ENCODE measurements around the gene HCRTR2.

DNA sequence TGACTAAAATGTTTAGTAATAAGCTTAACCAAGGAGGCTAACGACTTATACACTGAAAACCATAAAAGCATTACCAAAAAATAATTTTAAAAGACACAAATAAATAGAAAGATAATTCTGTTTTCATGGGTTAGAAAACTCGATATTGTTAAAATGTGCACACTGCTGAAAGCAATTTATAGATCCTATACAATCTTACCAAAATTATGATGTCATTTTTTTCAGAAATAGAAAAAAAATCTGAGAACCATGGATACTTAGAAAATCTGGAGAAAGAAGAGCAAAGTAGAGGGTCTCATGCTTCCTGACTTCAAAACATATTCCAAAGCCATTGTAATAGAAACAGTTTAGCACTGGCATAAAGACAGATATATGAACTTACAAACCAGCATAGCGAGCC is 46.6 kb downstream of the HCRTR2 start:
- TF ChIP-seq GATA2 (IDR thresholded peaks at IDR 0.05; ENCODE audit: low read depth, low read length) = no peak
- no peak for TF ChIP-seq GATA3 (IDR thresholded peaks at IDR 0.05; ENCODE audit: low read depth, low read length)

Measured in SH-SY5Y (cell line).